Astrocyte (in vitro differentiated cells and primary cell): ENCODE data around the gene PRCD.

Source experiments
- EZH2 ChIP-seq: IDR thresholded peaks from 2 replicates; pipeline ENCODE4 v1.6.1; 2012; ENCODE audit warnings: mild to moderate bottlenecking, low read length, inconsistent platforms; ENCODE audit not compliant: insufficient read depth
- TF ChIP-seq, protein P1 (sequence below): IDR thresholded peaks from 2 replicates; pipeline ENCODE4 v1.5.1; 2011; ENCODE audit warnings: low read depth, mild to moderate bottlenecking, inconsistent platforms, low read length, moderate library complexity; ENCODE audit not compliant: insufficient read depth

DNA sequence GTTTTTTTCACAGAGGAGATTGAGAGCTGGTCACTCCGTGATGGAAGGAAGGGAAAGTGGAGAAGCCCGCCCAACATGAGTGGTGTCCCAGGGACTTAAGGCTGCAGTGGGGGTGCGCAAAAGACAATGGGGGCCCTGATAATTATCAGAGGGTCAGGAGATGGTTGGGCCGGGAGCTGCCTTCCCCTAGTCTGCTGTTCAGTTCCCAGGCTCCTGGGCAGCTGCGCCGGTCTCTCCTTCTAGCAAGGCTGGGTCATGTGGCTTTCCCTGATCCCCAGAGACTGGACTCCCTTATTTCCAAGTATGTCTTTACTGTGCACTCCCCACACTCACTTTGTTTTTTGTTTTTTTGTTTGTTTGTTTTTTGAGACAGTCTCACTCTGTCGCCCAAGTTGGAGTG is 18.6 kb upstream of the PRCD start:
- TF ChIP-seq, protein P1, sequence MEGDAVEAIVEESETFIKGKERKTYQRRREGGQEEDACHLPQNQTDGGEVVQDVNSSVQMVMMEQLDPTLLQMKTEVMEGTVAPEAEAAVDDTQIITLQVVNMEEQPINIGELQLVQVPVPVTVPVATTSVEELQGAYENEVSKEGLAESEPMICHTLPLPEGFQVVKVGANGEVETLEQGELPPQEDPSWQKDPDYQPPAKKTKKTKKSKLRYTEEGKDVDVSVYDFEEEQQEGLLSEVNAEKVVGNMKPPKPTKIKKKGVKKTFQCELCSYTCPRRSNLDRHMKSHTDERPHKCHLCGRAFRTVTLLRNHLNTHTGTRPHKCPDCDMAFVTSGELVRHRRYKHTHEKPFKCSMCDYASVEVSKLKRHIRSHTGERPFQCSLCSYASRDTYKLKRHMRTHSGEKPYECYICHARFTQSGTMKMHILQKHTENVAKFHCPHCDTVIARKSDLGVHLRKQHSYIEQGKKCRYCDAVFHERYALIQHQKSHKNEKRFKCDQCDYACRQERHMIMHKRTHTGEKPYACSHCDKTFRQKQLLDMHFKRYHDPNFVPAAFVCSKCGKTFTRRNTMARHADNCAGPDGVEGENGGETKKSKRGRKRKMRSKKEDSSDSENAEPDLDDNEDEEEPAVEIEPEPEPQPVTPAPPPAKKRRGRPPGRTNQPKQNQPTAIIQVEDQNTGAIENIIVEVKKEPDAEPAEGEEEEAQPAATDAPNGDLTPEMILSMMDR, result no peak
- no peak for TF ChIP-seq EZH2
